GM12892 (cell line): ENCODE results near the gene SLC3A2.

ENCODE experiments used
- POLR2A ChIP-seq: IDR thresholded peaks from 2 replicates; pipeline ENCODE4 v1.6.1; 2011; ENCODE audit warnings: low read depth, low read length, control low read depth
- POLR2AphosphoS5 ChIP-seq: IDR thresholded peaks from 2 replicates; pipeline ENCODE4 v1.6.1; 2011; ENCODE audit warnings: low read depth, low read length, control low read depth
- TAF1 ChIP-seq: IDR thresholded peaks from 2 replicates; pipeline ENCODE4 v1.6.1; 2011; ENCODE audit warnings: low read depth, mild to moderate bottlenecking, control low read depth, low read length, borderline replicate concordance

GRCh38 chr11:62854825-62855570 lies 25.7 kb upstream of the SLC3A2 start:
- TF ChIP-seq POLR2A: no peak
- no peak for TF ChIP-seq POLR2AphosphoS5
- TF ChIP-seq TAF1: no peak
